Keratinocyte (primary cell): Measurements from ENCODE around the gene WDR45B.

Source experiments
- CTCF ChIP-seq, 3 experiments: IDR thresholded peaks in 1 of 3; conservative IDR thresholded peaks in 1 of 3; optimal IDR thresholded peaks in 1 of 3; 2 replicates in 2 of 3; 3 replicates in 1 of 3; pipeline versions ENCODE3 to v1.5.1; 2011; ENCODE audit warnings: low read length in 3 of 3, mild to moderate bottlenecking in 3 of 3, moderate library complexity in 2 of 3, control low read depth in 1 of 3, inconsistent platforms in 1 of 3; ENCODE audit not compliant: insufficient read depth in 2 of 3; ENCODE audit errors: extremely low read depth in 1 of 3
- EZH2 ChIP-seq: IDR thresholded peaks from one replicate; pipeline ENCODE4 v1.6.1; 2012; ENCODE audit warnings: inconsistent platforms, mild to moderate bottlenecking, low read length, moderate library complexity

DNA sequence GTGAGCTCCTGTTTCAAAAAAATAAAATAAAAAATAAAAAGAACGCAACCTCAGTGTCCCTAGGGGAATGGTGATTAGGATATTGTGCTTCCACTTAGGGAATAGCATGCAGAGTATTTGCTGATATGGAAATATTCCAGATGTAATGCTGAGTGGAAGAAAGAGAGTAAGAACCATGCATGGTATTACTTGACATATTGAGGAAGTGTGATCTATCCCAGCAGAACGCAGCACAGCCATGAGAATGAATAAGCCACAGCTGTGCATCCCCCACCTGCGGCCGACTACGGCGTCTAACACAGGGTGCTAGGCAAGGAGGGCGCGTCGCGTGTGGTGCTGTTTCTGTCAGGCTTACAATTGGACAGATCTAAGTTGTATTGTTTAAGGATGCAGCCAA, 79.2 kb downstream of the WDR45B start:
- TF ChIP-seq CTCF (optimal IDR thresholded peaks at IDR 0.05 in 1 of 3, IDR thresholded peaks at IDR 0.05 in 1 of 3, conservative IDR thresholded peaks at IDR 0.05 in 1 of 3; ENCODE audit: extremely low read depth in 1 of 3, insufficient read depth in 2 of 3, low read length in 3 of 3) (no peak), EZH2 (no peak)
